Kidney (tissue), 14 donors: ENCODE measurements around the gene ATP11A. TPM values are rescaled to one million over a fixed set of nuclear protein-coding genes. Genes with fewer than 3 reads are reported as not detected.

Experiments
- DNase-seq, 5 donors: peaks; one replicate each; pipeline ENCODE4 v3.0.0-alpha.2; 2013 to 2020
- FAIRE-seq: peaks from 2 replicates; lab custom pipeline; 2012; peaks lifted over from hg19 to GRCh38; lab: Jason Lieb, UNC
- H3K27ac ChIP-seq, 2 donors: one replicate each; pipeline ENCODE4 v1.7.0; 2013; ENCODE audit warnings: low read depth in 2 of 2, low read length in 2 of 2, inconsistent platforms in 1 of 2
- H3K27me3 ChIP-seq: one replicate; pipeline ENCODE4 v1.7.1; 2013; ENCODE audit warnings: low read length, inconsistent platforms; ENCODE audit not compliant: control insufficient read depth, insufficient read depth
- H3K36me3 ChIP-seq, 3 donors: one replicate each; pipeline versions ENCODE4 v1.7.0 to v1.7.1; 2013; ENCODE audit warnings: low read length in 3 of 3, control low read depth in 1 of 3, inconsistent platforms in 1 of 3; ENCODE audit not compliant: insufficient read depth in 3 of 3, control insufficient read depth in 2 of 3
- H3K4me1 ChIP-seq, 3 donors: one replicate each; pipeline versions ENCODE4 v1.7.0 to v1.7.1; 2013; ENCODE audit warnings: low read length in 3 of 3, inconsistent platforms in 1 of 3, low read depth in 1 of 3; ENCODE audit not compliant: control insufficient read depth in 2 of 3, insufficient read depth in 2 of 3
- H3K4me3 ChIP-seq, 3 donors: one replicate each; pipeline versions ENCODE4 v1.7.0 to v1.8.1; 2013; ENCODE audit warnings: low read length in 3 of 3, control low read depth in 1 of 3, inconsistent platforms in 1 of 3
- H3K9ac ChIP-seq, 3 donors: one replicate each; pipeline versions ENCODE4 v1.7.0 to v1.7.1; 2013; ENCODE audit warnings: low read length in 3 of 3, control low read depth in 1 of 3, inconsistent platforms in 1 of 3
- H3K9me3 ChIP-seq, 3 donors: one replicate each; pipeline versions ENCODE4 v1.7.0 to v1.7.1; 2013; ENCODE audit warnings: low read length in 3 of 3, control low read depth in 1 of 3, inconsistent platforms in 1 of 3; ENCODE audit not compliant: control insufficient read depth in 2 of 3, insufficient read depth in 1 of 3
- CTCF ChIP-seq: IDR thresholded peaks from 3 replicates; pipeline ENCODE4 v1.5.1; 2012; ENCODE audit warnings: mild to moderate bottlenecking, moderate library complexity, borderline replicate concordance; ENCODE audit not compliant: insufficient read depth; ENCODE audit errors: extremely low read depth
- intact Hi-C: fragments of 100-400 bp; cut with DNase I; formaldehyde crosslinking; loops from one replicate; pipeline ENCODE4 v1.11.1; 2022
- polyA plus RNA-seq: library from polyadenylated mRNA; stranded (reverse); fragments of 350-450 nt; fragmentation: Illumina TruSeq; extraction: RNeasy Lipid Tissue Mini Kit (QIAGEN cat#74804); gene quantifications from one replicate; pipeline ENCODE4 v1.2.3, GENCODE V29; 2014; ENCODE audit warnings: low read depth, low replicate concordance; ENCODE audit not compliant: insufficient read depth
- total RNA-seq: library from RNA; stranded (reverse); fragmentation: NEBNext Ultra II Directional; extraction: Animal tissue kit (Norgen Biotek cat#: 25700); gene quantifications from one replicate; pipeline ENCODE4 v1.2.1, GENCODE V29; 2021
- donor health status: control.
- donor health status: control.
- donor health status: control.
- donor health status: control.
- donor health status: control.
- donor health status: DM: yes; HTN: yes; CAD: no.
- donor health status: Normal renal cell carcinoma (clear cell type).

ATP11A gene
- total and polyA plus RNA-seq, 2 donors from 2014 or later, result 4.9 to 212 TPM

GRCh38 chr13:112835344-112835743, 145.5 kb downstream of the ATP11A start:
- no peak for DNase-seq
- no peak overlapping the region for H3K4me3 ChIP-seq
- intact Hi-C loops, result no loop called here
- no peak for TF ChIP-seq CTCF
- H3K36me3 ChIP-seq, result peaks cover 9 to 40% (median 20%) of the 10 kb centered on the region in 3 donors
- no peak overlapping the region for H3K9ac ChIP-seq
- H3K4me1 ChIP-seq, result no peaks in the 10 kb centered on the region
- no peaks in the 10 kb centered on the region for H3K27me3 ChIP-seq
- no peak for FAIRE-seq
- H3K27ac ChIP-seq, result no peak overlapping the region
- H3K9me3 ChIP-seq, result no peaks in the 10 kb centered on the region

- no peak for TF ChIP-seq CTCF
- Histone ChIP-seq H3K27me3 (no peaks in the 10 kb centered on the region), H3K9me3 (no peaks in the 10 kb centered on the region), H3K27ac (no peak overlapping the region), H3K36me3 (peaks cover 9 to 40% (median 20%) of the 10 kb centered on the region in 3 donors), H3K4me1 (no peaks in the 10 kb centered on the region), H3K9ac (no peak overlapping the region), H3K4me3 (no peak overlapping the region)
- DNase-seq (no peak), FAIRE-seq (no peak)
- intact Hi-C loops, result no loop called here
Observed at GRCh38 chr13:112835796-112836195, 146.0 kb downstream of the ATP11A start.

- TF ChIP-seq CTCF, result no peak
- H3K4me1 ChIP-seq, result no peaks in the 10 kb centered on the region
- no peak overlapping the region for H3K27ac ChIP-seq
- H3K36me3 ChIP-seq, result peaks cover 5 to 33% (median 15%) of the 10 kb centered on the region in 3 donors
- FAIRE-seq, result no peak
- intact Hi-C loops, result no loop called here
- no peaks in the 10 kb centered on the region for H3K27me3 ChIP-seq
- H3K4me3 ChIP-seq, result no peak overlapping the region
- no peak for DNase-seq
- no peak overlapping the region for H3K9ac ChIP-seq
- H3K9me3 ChIP-seq, result no peaks in the 10 kb centered on the region
Observed at GRCh38 chr13:112836940-112837339, 147.1 kb downstream of the ATP11A start.

- DNase-seq, result no peak
- peaks cover 2 to 27% (median 12%) of the 10 kb centered on the region in 3 donors for H3K36me3 ChIP-seq
- no peak overlapping the region for H3K9ac ChIP-seq
- H3K4me1 ChIP-seq, result peaks cover 0 to 4% (median 0%) of the 10 kb centered on the region in 3 donors
- intact Hi-C loops, result no loop called here
- no peak overlapping the region for H3K4me3 ChIP-seq
- H3K27me3 ChIP-seq, result no peaks in the 10 kb centered on the region
- no peaks in the 10 kb centered on the region for H3K9me3 ChIP-seq
- TF ChIP-seq CTCF, result no peak
- no peak overlapping the region for H3K27ac ChIP-seq
- FAIRE-seq, result no peak
Observed at GRCh38 chr13:112837371-112838037, 147.7 kb downstream of the ATP11A start.
